Stimulated activated CD4-positive, alpha-beta T cell treated with anti-CD3 and anti-CD28 coated beads, Interleukin-1b, Interleukin-23, amount 100 ng/mL, for 4 hours (primary cell): ENCODE results near the gene PDE6B.
"Not testable (repeated sequence)": the region's sequence is repeated elsewhere in the genome, so short reads cannot be mapped to it uniquely, and the experiment has no call there.

ENCODE experiments used
- DNase-seq, 2 donors: peaks; one replicate each; pipeline ENCODE4 v3.0.0-alpha.2; 2020; ENCODE audit warnings: low read depth in 2 of 2

Gene PDE6B

DNA sequence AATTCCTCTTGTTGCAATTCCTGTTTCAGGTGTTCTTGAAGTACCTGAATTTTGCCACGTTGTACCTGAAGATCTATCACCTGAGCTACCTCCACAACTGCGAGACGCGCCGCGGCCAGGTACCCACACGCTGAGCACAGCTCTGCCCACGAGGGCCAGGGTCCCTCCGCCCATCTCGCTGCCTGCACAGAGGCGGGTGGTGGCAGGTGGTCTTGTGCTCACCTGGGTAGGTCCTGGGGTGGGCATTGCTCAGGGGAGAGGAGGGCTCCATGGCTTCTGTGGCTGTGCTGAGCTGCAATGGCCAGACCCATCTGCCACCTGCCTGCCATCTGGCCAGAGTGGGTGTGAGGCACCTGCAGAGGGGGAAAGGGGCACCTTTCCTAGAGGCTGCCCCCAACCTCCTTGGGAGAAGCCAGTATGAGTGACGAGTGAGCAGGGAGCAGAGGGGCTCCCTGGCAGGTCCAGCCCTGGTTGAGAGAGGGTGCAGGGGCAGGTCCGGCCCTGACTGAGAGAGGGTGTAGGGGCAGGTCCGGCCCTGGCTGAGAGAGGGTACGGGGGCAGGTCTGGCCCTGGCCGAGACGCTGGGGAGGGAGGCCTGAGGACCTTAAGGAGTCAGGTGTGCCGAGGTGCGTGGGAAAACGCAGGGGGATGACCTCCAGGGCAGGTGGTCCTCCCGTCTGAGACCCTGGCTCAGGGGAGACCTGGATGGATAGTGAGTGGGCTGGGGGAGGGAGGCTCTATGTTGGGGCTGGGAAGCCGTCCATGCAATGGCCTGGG, 10.7 kb downstream of the PDE6B start:
- no peak for DNase-seq

GRCh38 chr4:636628-637159, 11.3 kb downstream of the PDE6B start:
- no peak for DNase-seq

- no peak for DNase-seq
These were observed 12.3 kb downstream of the PDE6B start for GRCh38 chr4:637536-638280.

GRCh38 chr4:642366-642765, 17.0 kb downstream of the PDE6B start:
- DNase-seq, result not testable (repeated sequence)

- peak; percentile 9 to 13 for DNase-seq
These were observed 21.1 kb downstream of the PDE6B start for GRCh38 chr4:646460-646859.

GRCh38 chr4:647481-647880, 22.1 kb downstream of the PDE6B start:
- no peak for DNase-seq

DNA sequence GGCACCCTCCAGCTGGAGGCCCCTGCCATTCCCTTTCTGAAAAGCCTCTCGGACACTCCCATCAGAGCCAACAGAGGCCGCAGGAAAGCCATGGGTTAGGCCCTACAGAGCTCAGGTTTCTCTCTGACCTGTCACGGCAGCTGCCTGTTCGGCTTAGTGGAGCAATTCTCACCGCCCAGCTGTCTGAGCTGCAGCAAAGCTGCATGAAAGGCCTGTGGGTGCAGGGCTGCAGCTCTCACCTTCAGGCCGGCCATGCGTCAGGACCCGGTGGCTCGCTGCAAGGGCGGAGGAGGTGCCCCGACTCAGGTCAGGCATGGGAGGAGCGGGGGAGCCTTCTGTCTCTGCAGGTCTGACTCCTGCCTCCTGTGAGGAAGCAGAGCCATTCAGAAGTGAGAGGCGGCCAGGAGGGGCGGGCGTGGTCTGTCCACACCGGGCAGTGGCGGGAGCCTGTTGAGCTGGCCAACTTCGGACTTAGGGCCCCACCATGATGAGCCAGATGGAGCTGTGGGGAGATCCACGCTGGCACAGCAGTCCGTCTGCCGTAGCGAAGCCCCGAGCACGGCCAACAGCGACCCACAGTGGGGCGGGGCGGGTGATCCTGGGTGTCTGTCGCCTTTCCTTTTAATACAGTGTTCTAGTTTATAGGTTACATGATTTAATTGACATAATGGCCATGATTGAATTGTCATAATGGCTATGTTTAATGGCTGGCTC, 23.4 kb downstream of the PDE6B start:
- no peak for DNase-seq

DNA sequence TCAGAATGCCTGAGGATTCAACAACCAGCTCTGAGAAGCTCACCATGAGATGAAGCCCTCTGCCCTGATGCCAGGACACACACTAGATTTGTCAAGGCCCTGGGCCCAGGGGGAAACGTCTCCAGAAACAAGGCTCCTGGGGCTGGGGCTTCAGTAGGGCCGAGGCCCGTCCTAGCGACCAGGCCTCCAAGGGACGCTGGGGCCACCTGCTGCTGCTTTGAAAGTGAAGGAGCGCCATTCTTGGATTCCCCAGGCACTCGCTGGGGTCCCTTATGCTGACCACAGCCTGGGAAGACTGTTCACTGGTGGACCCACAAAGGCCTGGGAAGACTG, 23.9 kb downstream of the PDE6B start:
- no peak for DNase-seq

GRCh38 chr4:649751-650310, 24.5 kb downstream of the PDE6B start:
- DNase-seq, result no peak

DNA sequence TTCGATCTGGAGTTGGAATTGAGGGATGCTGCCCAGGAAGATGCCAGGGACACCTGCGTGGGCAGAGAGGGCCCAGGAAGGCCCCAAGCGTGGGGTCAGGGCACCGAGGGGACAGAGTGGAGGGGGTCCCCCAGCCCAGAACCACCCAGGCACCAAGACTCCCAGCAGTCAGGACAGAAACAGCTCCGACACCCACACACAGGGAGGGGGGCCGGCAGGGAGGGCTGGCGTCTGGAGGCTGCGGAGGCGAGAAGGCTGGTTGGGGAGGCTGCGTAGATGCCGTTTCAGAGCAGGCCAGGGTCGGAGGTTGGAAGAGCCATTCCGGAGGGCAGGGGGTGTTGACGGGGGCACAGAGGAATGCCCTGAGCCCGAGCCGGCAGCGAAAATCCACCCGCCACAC, 25.1 kb downstream of the PDE6B start:
- no peak for DNase-seq

- DNase-seq, result no peak
These were observed 25.8 kb downstream of the PDE6B start for GRCh38 chr4:650951-651883.

- DNase-seq, result no peak
These were observed 26.7 kb downstream of the PDE6B start for GRCh38 chr4:651884-652642.

GRCh38 chr4:653080-653821, 27.9 kb downstream of the PDE6B start:
- no peak for DNase-seq

- no peak for DNase-seq
These were observed 28.6 kb downstream of the PDE6B start for GRCh38 chr4:653831-654502.

- no peak for DNase-seq
These were observed 29.1 kb downstream of the PDE6B start for GRCh38 chr4:654503-654845.

DNA sequence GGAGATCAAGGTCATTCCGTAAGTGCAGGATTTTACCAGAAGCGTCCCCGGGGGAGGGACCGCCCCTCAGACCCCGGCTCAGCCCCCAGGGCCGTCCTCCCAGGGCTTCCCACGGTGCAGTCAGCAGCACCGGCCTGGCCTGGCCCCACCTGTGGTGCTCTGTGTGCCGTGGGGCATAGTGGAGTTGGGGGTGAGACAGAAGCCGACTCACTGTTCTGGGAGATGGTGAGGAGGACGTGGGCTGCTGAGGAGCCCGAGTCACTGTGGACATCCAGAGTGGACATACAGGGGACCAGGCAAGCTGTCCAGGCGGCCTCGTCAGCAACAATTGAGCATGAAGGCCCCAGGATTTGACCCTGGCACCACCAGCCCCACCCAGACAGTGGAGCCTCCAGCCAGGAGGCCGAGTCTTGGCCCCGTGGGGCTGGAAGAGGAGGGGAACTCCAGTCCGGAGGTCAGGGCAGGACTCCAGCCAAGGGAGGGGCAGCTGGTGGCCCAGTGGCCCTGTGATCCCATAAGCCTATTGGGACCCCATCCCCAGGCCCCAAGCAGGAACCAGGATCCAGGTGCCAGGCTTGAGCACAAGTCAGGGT, 29.6 kb downstream of the PDE6B start:
- DNase-seq, result no peak

DNA sequence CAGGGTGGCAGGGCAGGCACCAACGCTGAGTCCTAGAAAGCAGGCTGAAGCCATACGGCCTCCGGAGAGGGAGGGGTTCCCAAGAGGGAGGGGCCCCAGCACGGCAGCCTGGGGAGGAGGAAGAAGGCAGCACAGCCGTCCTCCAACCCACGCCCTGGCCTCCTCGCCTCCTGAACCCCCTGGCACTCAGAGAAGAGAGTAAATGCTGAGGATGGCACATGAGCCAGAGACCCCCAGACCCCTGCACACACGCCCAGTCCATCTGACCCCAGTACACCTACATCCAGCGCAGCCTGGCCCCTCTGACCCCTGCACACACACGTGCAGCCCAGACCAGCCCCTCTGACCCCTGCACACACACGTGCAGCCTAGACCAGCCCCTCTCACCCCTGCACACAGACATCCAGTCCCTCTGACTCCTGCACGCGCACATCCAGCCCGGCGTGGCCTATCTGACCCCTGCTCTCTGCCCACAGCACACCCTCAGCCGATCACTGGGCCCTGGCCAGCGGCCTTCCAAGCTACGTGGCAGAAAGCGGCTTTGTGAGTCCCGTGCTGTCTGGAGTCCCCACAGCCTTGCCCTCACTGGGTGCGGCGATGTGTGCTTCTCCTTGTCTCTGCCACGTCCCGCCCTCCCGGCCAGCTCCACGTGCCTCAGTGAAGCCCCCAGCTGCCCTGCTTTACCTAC, 30.2 kb downstream of the PDE6B start:
- DNase-seq, result no peak
